GM23248 (cell line): Measurements from ENCODE around the gene FAM53A. TPM values are rescaled to one million over a fixed set of nuclear protein-coding genes. Genes with fewer than 3 reads are reported as not detected.
A peak's percentile ranks its signal among the peaks of the same experiment; 100 is the strongest.

Experiments
- DNase-seq: peaks from one replicate; pipeline ENCODE4 v3.0.0-alpha.2; 2015
- H2AFZ ChIP-seq: fragments of 200-600 bp; sonication (generic); 2 replicates; pipeline ENCODE4 v1.6.1; 2016; ENCODE audit warnings: antibody characterized with exemption
- H3F3A ChIP-seq: fragments of 200-600 bp; sonication (generic); 2 replicates; pipeline ENCODE4 v1.6.1; 2016; ENCODE audit warnings: mild to moderate bottlenecking, antibody characterized with exemption, mixed run types; ENCODE audit not compliant: insufficient read depth
- H3K27ac ChIP-seq: fragments of 200-600 bp; sonication (generic); 2 replicates; pipeline ENCODE4 v1.5.1; 2016; ENCODE audit warnings: mild to moderate bottlenecking
- H3K27me3 ChIP-seq: fragments of 200-600 bp; sonication (generic); replicated peaks from 2 replicates; pipeline ENCODE4 v1.6.1; 2016; ENCODE audit warnings: mild to moderate bottlenecking; ENCODE audit not compliant: insufficient read depth
- H3K36me3 ChIP-seq: fragments of 200-600 bp; sonication (generic); 2 replicates; pipeline ENCODE4 v1.6.1; 2016; ENCODE audit warnings: low read depth, mild to moderate bottlenecking
- H3K4me1 ChIP-seq: fragments of 200-600 bp; sonication (generic); 2 replicates; pipeline ENCODE4 v1.6.1; 2016; ENCODE audit warnings: mild to moderate bottlenecking; ENCODE audit not compliant: insufficient read depth
- H3K4me2 ChIP-seq: fragments of 200-600 bp; sonication (generic); one replicate; pipeline ENCODE4 v1.6.1; 2016; ENCODE audit warnings: mild to moderate bottlenecking; ENCODE audit not compliant: unreplicated experiment
- H3K4me3 ChIP-seq: fragments of 200-600 bp; sonication (generic); 2 replicates; pipeline ENCODE4 v1.5.1; 2016; ENCODE audit warnings: mild to moderate bottlenecking
- H3K79me2 ChIP-seq: fragments of 200-600 bp; sonication (generic); 2 replicates; pipeline ENCODE4 v1.6.1; 2016; ENCODE audit warnings: mild to moderate bottlenecking; ENCODE audit not compliant: insufficient read depth
- H3K9ac ChIP-seq: fragments of 200-600 bp; sonication (generic); 2 replicates; pipeline ENCODE4 v1.6.1; 2016; ENCODE audit warnings: mild to moderate bottlenecking
- H3K9me2 ChIP-seq: fragments of 200-600 bp; sonication (generic); 2 replicates; pipeline ENCODE4 v1.6.1; 2016; ENCODE audit warnings: mixed run types, mild to moderate bottlenecking, moderate library complexity; ENCODE audit not compliant: insufficient read depth
- H3K9me3 ChIP-seq: fragments of 200-600 bp; sonication (generic); one replicate; pipeline ENCODE4 v1.6.1; 2017; ENCODE audit warnings: low read depth
- H4K20me1 ChIP-seq: fragments of 200-600 bp; sonication (generic); 2 replicates; pipeline ENCODE4 v1.6.0; 2016; ENCODE audit not compliant: insufficient read depth
- EZH2 ChIP-seq: fragments of 200-600 bp; sonication (generic); IDR thresholded peaks from 2 replicates; pipeline ENCODE4 v1.6.1; 2018; ENCODE audit warnings: antibody characterized with exemption, mild to moderate bottlenecking; ENCODE audit not compliant: insufficient read depth, poor library complexity, severe bottlenecking
- EZH2phosphoT487 ChIP-seq: fragments of 200-600 bp; sonication (generic); IDR thresholded peaks from 2 replicates; pipeline ENCODE4 v1.6.1; 2018; ENCODE audit warnings: antibody characterized with exemption, moderate library complexity, mild to moderate bottlenecking, low read depth; ENCODE audit not compliant: insufficient read depth
- WGBS, 2 experiments: methylation state at CpG; one replicate each; pipeline ENCODE4 v1.1.6; 2015 to 2017; ENCODE audit warnings: low lambda C conversion rate in 2 of 2, low coverage in 1 of 2; ENCODE audit errors: missing lambda C conversion rate in 2 of 2; 5-methylcytosine and 5-hydroxymethylcytosine counted together
- in situ Hi-C: fragments of 300-500 bp; cut with MboI; formaldehyde crosslinking; loops from 2 replicates; pipeline ENCODE4 v1.15.0; 2020
- polyA plus RNA-seq: library from polyadenylated mRNA; unstranded; fragments of >200 nt; fragmentation: Nextera tagmentation; extraction: Ambion mirVana; gene quantifications from 2 replicates; pipeline ENCODE4 v1.2.1, GENCODE V29; 2016
- total RNA-seq: library from RNA; depleted of rRNA; stranded (reverse); fragments of >200 nt; shearing (Covaris generic); gene quantifications from 2 replicates; pipeline ENCODE4 v1.2.3, GENCODE V29; 2014

The FAM53A gene
- total and polyA plus RNA-seq, 2 experiments from 2014 or later = 2.8 to 3.8 TPM

DNA sequence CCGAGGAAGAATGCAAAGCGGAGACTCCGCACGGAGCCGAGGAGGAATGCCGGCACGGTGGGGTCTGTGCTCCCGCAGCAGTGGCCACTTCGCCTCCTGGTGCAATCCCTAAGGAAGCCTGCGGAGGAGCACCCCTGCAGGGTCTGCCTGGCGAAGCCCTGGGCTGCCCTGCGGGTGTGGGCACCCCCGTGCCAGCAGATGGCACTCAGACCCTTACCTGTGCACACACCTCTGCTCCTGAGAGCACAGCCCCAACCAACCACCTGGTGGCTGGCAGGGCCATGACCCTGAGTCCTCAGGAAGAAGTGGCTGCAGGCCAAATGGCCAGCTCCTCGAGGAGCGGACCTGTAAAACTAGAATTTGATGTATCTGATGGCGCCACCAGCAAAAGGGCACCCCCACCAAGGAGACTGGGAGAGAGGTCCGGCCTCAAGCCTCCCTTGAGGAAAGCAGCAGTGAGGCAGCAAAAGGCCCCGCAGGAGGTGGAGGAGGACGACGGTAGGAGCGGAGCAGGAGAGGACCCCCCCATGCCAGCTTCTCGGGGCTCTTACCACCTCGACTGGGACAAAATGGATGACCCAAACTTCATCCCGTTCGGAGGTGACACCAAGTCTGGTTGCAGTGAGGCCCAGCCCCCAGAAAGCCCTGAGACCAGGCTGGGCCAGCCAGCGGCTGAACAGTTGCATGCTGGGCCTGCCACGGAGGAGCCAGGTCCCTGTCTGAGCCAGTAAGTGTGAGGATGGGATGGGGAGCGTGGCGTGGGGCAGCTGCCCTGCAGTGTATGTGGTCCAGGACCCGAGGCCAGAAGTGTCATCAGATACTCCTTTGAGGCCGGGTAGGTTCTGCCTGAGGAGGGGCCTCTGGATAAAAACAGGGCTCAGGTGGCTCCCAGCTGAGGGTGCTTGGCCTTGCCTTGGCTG, 44.2 kb upstream of the FAM53A start:
- Histone ChIP-seq H4K20me1 (no peaks in the 10 kb centered on the region), H3K9ac (no peak overlapping the region), H3K27me3 (no peaks in the 10 kb centered on the region), H3K4me1 (peaks cover 13% of the 10 kb centered on the region), H3K36me3 (0 out of 2 replicates have a peak, but pooled peaks cover 4% of the 10 kb centered on the region), H3K4me3 (no peak overlapping the region), H3K4me2 (no peak overlapping the region), H3F3A (no peaks in the 10 kb centered on the region), H2AFZ (no peak overlapping the region), H3K9me3 (no peaks in the 10 kb centered on the region), H3K79me2 (peaks cover 73% of the 10 kb centered on the region), H3K27ac (no peak overlapping the region), H3K9me2 (no peaks in the 10 kb centered on the region)
- in situ Hi-C loops = no loop called here
- TF ChIP-seq EZH2 (no peak), EZH2phosphoT487 (no peak)
- no peak for DNase-seq
- 93% methylated on average over 30 to 31 of the region's 31 CpGs for WGBS, 2 experiments

DNA sequence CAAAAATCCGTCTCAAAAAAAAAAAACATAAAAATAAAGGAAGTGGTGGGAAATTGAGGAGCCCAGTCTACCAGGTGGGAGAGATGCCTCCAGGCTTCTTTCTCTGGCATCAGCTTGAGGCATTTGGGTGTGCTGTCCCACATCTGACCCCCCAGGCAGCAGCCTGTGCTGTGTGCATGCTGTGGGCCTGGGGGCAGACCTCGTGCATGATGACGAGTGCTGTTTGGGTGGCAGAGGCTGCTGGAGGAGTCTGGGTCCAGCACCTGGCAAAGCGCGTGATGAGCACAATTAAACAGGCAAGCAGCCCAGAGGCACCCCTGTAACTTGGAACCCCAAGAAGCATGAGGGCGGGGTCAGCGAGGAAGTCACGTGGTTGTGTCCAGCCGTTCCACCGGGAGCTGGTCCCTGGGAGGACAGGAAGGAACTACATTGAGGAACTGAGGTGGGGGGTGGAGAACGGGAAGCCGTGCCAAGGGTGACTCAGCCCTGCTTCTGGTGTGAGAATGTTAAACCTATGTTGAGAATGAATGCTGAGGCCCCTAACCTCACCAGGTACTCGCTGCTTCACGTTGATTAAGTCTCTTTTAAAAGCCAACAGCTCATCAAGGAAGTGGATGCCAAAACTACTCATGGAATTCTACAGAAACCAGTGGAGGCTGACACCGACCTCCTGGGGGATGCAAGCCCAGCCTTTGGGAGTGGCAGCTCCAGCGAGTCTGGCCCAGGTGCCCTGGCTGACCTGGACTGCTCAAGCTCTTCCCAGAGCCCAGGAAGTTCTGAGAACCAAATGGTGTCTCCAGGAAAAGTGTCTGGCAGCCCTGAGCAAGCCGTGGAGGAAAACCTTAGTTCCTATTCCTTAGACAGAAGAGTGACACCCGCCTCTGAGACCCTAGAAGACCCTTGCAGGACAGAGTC, 43.3 kb upstream of the FAM53A start:
- no peak overlapping the region for H3K4me3 ChIP-seq
- 60% methylated on average over 17 to 18 of the region's 18 CpGs for WGBS, 2 experiments
- peaks cover 21% of the 10 kb centered on the region for H3K4me1 ChIP-seq
- H3K79me2 ChIP-seq = peaks cover 82% of the 10 kb centered on the region
- H3K27ac ChIP-seq = no peak overlapping the region
- peak overlapping the region; percentile 30 for H3K4me2 ChIP-seq
- no peaks in the 10 kb centered on the region for H4K20me1 ChIP-seq
- DNase-seq = peak; percentile 69
- H3K9me2 ChIP-seq = no peaks in the 10 kb centered on the region
- no peaks in the 10 kb centered on the region for H3K27me3 ChIP-seq
- H3F3A ChIP-seq = no peaks in the 10 kb centered on the region
- no peak overlapping the region for H3K9ac ChIP-seq
- TF ChIP-seq EZH2 = no peak
- H2AFZ ChIP-seq = no peak overlapping the region
- in situ Hi-C loops = no loop called here
- H3K9me3 ChIP-seq = no peaks in the 10 kb centered on the region
- 0 out of 2 replicates have a peak, but pooled peaks cover 4% of the 10 kb centered on the region for H3K36me3 ChIP-seq

DNA sequence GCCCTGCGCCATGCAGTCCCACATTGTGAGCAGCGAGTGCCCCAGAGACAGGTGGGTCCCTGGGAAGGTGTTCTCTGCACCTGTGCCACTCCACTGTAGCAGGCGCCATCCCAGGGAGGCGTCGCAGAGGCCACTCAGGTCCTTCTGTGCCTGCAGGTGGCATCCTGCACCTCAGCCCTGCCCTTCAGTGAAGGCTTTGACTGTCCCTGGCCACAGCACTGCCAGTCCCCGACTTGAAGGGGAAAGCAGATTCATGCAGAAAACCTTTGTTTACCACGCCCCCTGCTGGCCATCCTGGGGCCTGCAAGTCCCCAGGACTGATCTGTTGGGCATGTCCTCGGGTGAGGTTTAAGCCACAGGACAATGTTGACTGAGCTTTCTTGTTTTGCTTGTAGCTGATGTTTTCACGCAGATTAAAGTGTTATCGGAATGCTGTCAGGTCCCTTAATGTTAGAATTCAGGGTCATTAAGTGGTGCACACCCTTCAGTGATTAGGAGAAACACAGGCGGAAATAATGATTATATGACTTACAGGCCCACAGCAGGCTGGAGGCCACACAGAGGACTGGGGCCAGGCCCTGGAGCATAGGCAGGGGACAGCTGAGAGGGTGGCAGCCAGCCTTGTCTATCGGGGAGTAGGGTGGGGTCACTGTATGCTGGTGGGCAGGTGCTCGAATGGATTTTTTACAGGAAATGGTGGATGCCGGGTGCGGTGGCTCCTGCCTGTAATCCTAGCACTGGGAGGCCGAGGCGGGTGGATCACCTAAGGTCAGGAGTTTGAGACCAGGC, 42.2 kb upstream of the FAM53A start:
- no peak overlapping the region for H3K4me3 ChIP-seq
- H3K9ac ChIP-seq = no peak overlapping the region
- no peaks in the 10 kb centered on the region for H3K9me3 ChIP-seq
- peak; percentile 73 for DNase-seq
- H3K4me1 ChIP-seq = peaks cover 21% of the 10 kb centered on the region
- no peaks in the 10 kb centered on the region for H3F3A ChIP-seq
- H3K4me2 ChIP-seq = no peak overlapping the region
- no peak overlapping the region for H2AFZ ChIP-seq
- H3K27me3 ChIP-seq = no peaks in the 10 kb centered on the region
- 65 to 66% methylated on average over 17 of the region's 17 CpGs for WGBS, 2 experiments
- 0 out of 2 replicates have a peak, but pooled peaks cover 4% of the 10 kb centered on the region for H3K36me3 ChIP-seq
- H3K9me2 ChIP-seq = no peaks in the 10 kb centered on the region
- H3K27ac ChIP-seq = no peak overlapping the region
- no peaks in the 10 kb centered on the region for H4K20me1 ChIP-seq
- in situ Hi-C loops = no loop called here
- TF ChIP-seq EZH2 = no peak
- no peak for TF ChIP-seq EZH2phosphoT487
- H3K79me2 ChIP-seq = peaks cover 86% of the 10 kb centered on the region

DNA sequence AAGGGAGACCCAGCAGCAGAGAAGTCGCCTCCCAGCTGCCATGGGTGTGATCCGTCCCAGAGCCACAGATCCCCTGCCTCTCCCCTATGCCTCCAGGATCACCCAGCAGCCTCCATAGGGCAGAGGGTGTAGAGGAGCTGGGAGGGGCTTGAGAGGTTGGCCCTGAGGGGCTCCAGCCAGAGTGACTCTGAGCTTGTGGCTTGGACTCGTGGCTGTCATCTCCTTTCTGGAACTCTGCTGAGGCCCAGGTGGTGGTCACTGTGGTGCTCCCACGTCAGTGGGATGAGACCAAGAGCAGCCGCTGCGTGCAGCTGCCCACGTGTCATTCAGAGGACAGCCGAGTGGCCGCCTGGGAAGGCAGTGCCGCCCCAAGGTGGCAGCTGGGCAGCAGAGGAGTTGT, 41.4 kb upstream of the FAM53A start:
- in situ Hi-C loops = no loop called here
- no peak for DNase-seq

More for the DNA sequence above, 41.4 kb upstream of the FAM53A start:
- Histone ChIP-seq H3K79me2 (peaks cover 83% of the 10 kb centered on the region), H3K27ac (no peak overlapping the region), H3K27me3 (no peaks in the 10 kb centered on the region), H3F3A (no peaks in the 10 kb centered on the region), H3K36me3 (0 out of 2 replicates have a peak, but pooled peaks cover 4% of the 10 kb centered on the region), H3K4me3 (no peak overlapping the region), H3K9me2 (no peaks in the 10 kb centered on the region), H2AFZ (no peak overlapping the region), H4K20me1 (no peaks in the 10 kb centered on the region), H3K4me1 (peaks cover 21% of the 10 kb centered on the region), H3K9me3 (no peaks in the 10 kb centered on the region), H3K4me2 (no peak overlapping the region), H3K9ac (no peak overlapping the region)
- no peak for TF ChIP-seq EZH2phosphoT487
- no peak for TF ChIP-seq EZH2
- WGBS, 2 experiments = 91 to 92% methylated on average over 10 of the region's 10 CpGs
